Endothelial cell of umbilical vein (primary cell): Measurements from ENCODE around the gene TMEM87A. TPM values are rescaled to one million over a fixed set of nuclear protein-coding genes. Genes with fewer than 3 reads are reported as not detected.

Experiments used
- BruUV-seq: library from RNA; stranded (reverse); fragments of 400-500 nt; replicated peaks from 2 replicates; lab custom pipeline; 2021; lab: Mats Ljungman, UMichigan
- CTCF ChIA-PET: fragments of 300-600, 350-600 bp; sonication (Branson Sonifier 250); formaldehyde crosslinking; loops from one replicate; lab custom pipeline; 2021; ENCODE audit warnings: antibody characterized with exemption, inconsistent platforms; lab: Charles Lee
- POLR2A ChIA-PET: fragments of 300-600, 350-600 bp; sonication (Branson Sonifier 250); formaldehyde crosslinking; loops from one replicate; lab custom pipeline; 2021; ENCODE audit warnings: antibody characterized with exemption, inconsistent platforms; lab: Charles Lee
- DNase-seq: peaks from one replicate; pipeline ENCODE4 v3.0.0-alpha.2; 2011; ENCODE audit warnings: low read depth, low spot score
- FAIRE-seq: peaks from 2 replicates; lab custom pipeline; 2011; peaks lifted over from hg19 to GRCh38; lab: Jason Lieb, UNC
- H2AFZ ChIP-seq: 2 replicates; pipeline ENCODE4 v1.6.0; 2012; ENCODE audit warnings: low read depth, low read length, control low read depth, inconsistent platforms
- H3K27ac ChIP-seq: 2 replicates; pipeline ENCODE4 v1.5.1; 2011; ENCODE audit warnings: low read depth, mild to moderate bottlenecking, control low read depth, low read length, moderate library complexity; ENCODE audit not compliant: insufficient read depth
- H3K27me3 ChIP-seq, 2 experiments: 2 replicates each; pipeline versions ENCODE4 v1.6.0 to v1.6.1; 2011; ENCODE audit warnings: low read length in 2 of 2, mixed read lengths in 1 of 2; ENCODE audit not compliant: control insufficient read depth in 2 of 2, insufficient read depth in 2 of 2
- H3K36me3 ChIP-seq, 2 experiments: 2 replicates in 1 of 2; 3 replicates in 1 of 2; pipeline ENCODE4 v1.5.1; 2011; ENCODE audit warnings: low read length in 2 of 2, mild to moderate bottlenecking in 1 of 2, moderate library complexity in 1 of 2; ENCODE audit not compliant: control insufficient read depth in 2 of 2, insufficient read depth in 2 of 2; ENCODE audit errors: extremely low read depth in 1 of 2
- H3K4me1 ChIP-seq: 3 replicates; pipeline ENCODE4 v1.5.1; 2011; ENCODE audit warnings: mild to moderate bottlenecking, low read length; ENCODE audit not compliant: control insufficient read depth, insufficient read depth; ENCODE audit errors: extremely low read depth
- H3K4me2 ChIP-seq: 2 replicates; pipeline ENCODE4 v1.6.1; 2011; ENCODE audit warnings: low read length, control low read depth, mixed read lengths; ENCODE audit not compliant: insufficient read depth
- H3K4me3 ChIP-seq, 3 experiments: fragments of 200-600 bp in 1 of 3; sonication (generic), shearing (Covaris generic) in 1 of 3; replicated peaks in 1 of 3; 2 replicates each; pipeline ENCODE4 v1.5.1; 2011 to 2016; ENCODE audit warnings: control low read depth in 3 of 3, low read length in 3 of 3, mild to moderate bottlenecking in 2 of 3, inconsistent platforms in 1 of 3, low read depth in 1 of 3, moderate library complexity in 1 of 3; ENCODE audit not compliant: insufficient read depth in 1 of 3
- H3K79me2 ChIP-seq: 2 replicates; pipeline ENCODE4 v1.6.0; 2012; ENCODE audit warnings: low read length, inconsistent platforms; ENCODE audit not compliant: control insufficient read depth, insufficient read depth
- H3K9ac ChIP-seq: replicated peaks from 2 replicates; pipeline ENCODE3; 2011; ENCODE audit warnings: low read length, control low read depth; ENCODE audit not compliant: insufficient read depth; ENCODE audit errors: extremely low read depth
- H3K9me1 ChIP-seq: replicated peaks from 3 replicates; pipeline ENCODE4 v1.6.0; 2011; ENCODE audit warnings: mild to moderate bottlenecking, low read length; ENCODE audit not compliant: control insufficient read depth, insufficient read depth; ENCODE audit errors: extremely low read depth
- H3K9me3 ChIP-seq: replicated peaks from 2 replicates; pipeline ENCODE4 v1.5.1; 2012; ENCODE audit warnings: low read length, inconsistent platforms; ENCODE audit not compliant: control insufficient read depth, insufficient read depth
- H4K20me1 ChIP-seq: replicated peaks from 2 replicates; pipeline ENCODE3; 2011; ENCODE audit warnings: mild to moderate bottlenecking, low read length; ENCODE audit not compliant: control insufficient read depth, insufficient read depth; ENCODE audit errors: extremely low read depth
- CTCF ChIP-seq, 2 donors: IDR thresholded peaks; 1 replicate in 1 of 2; 2 replicates in 1 of 2; pipeline ENCODE4 v1.5.1; 2011; ENCODE audit warnings: low read length in 2 of 2, mild to moderate bottlenecking in 2 of 2, moderate library complexity in 2 of 2, control low read depth in 1 of 2, inconsistent platforms in 1 of 2, low read depth in 1 of 2; ENCODE audit not compliant: insufficient read depth in 1 of 2; ENCODE audit errors: extremely low read depth in 1 of 2
- EZH2 ChIP-seq: IDR thresholded peaks from 2 replicates; pipeline ENCODE4 v1.6.1; 2012; ENCODE audit warnings: borderline replicate concordance, low read depth, mild to moderate bottlenecking, moderate library complexity, low read length, inconsistent platforms; ENCODE audit not compliant: severe bottlenecking
- FOS ChIP-seq: IDR thresholded peaks from 2 replicates; pipeline ENCODE4 v1.6.1; 2011; ENCODE audit warnings: mild to moderate bottlenecking, low read length, moderate library complexity, borderline replicate concordance; ENCODE audit not compliant: insufficient read depth
- GATA2 ChIP-seq: IDR thresholded peaks from 2 replicates; pipeline ENCODE4 v1.7.0; 2011; ENCODE audit warnings: low read depth, mild to moderate bottlenecking, moderate library complexity, mixed read lengths, low read length; ENCODE audit not compliant: insufficient read length, insufficient read depth
- JUN ChIP-seq: IDR thresholded peaks from 2 replicates; pipeline ENCODE4 v1.6.1; 2011; ENCODE audit warnings: borderline replicate concordance, low read depth; ENCODE audit not compliant: insufficient read length, insufficient read depth
- MAX ChIP-seq: IDR thresholded peaks from 2 replicates; pipeline ENCODE4 v1.6.1; 2011; ENCODE audit not compliant: insufficient read depth, insufficient read length
- MYC ChIP-seq: IDR thresholded peaks from one replicate; pipeline ENCODE4 v1.6.1; 2011; ENCODE audit warnings: mild to moderate bottlenecking, low read depth, low read length
- POLR2A ChIP-seq: IDR thresholded peaks from 2 replicates; pipeline ENCODE4 v1.6.1; 2012; ENCODE audit warnings: low read depth, mild to moderate bottlenecking, control low read depth, low read length
- POLR2AphosphoS5 ChIP-seq: IDR thresholded peaks from 2 replicates; pipeline ENCODE4 v1.6.1; 2012; ENCODE audit warnings: low read depth, mild to moderate bottlenecking, control low read depth, low read length, moderate library complexity; ENCODE audit not compliant: insufficient read depth
- dilution Hi-C: fragments of 300-500 bp; cut with MboI; formaldehyde crosslinking; loops from one replicate; pipeline ENCODE4 v1.15.0; 2019; ENCODE audit warnings: low sequenced_read_pairs; ENCODE audit not compliant: extremely low pct_ligation_motif_present
- intact Hi-C: fragments of 100-400 bp; cut with micrococcal nuclease; formaldehyde crosslinking; loops from one replicate; pipeline ENCODE4 v1.10.0; 2022
- polyA plus RNA-seq, 4 experiments: library from polyadenylated mRNA; depleted of rRNA in 3 of 4; stranded (reverse) in 3 of 4; unstranded in 1 of 4; fragments of >200 nt; gene quantifications; 2 replicates each; pipeline versions ENCODE4 v1.2.1 to v1.2.3, GENCODE V29; 2011 to 2012; ENCODE audit warnings: missing spikeins in 1 of 4
- total RNA-seq: library from RNA; stranded (reverse); gene quantifications from 2 replicates; pipeline ENCODE4 v1.2.3, GENCODE V29; 2021

The TMEM87A gene
- total and polyA plus RNA-seq, 2 donors (not counting 3 experiments of a cell fraction or from before 2014, with no cell fraction given): 22.3 to 41.1 TPM

GRCh38 chr15:42182961-42183360 lies 90.3 kb downstream of the TMEM87A start:
- POLR2A ChIA-PET: no interaction called here
- H3K36me3 ChIP-seq: peaks cover 13 to 23% of the 10 kb centered on the region in 2 experiments
- CTCF ChIA-PET: no interaction called here
- no peak overlapping the region for H2AFZ ChIP-seq
- H3K4me3 ChIP-seq: no peak overlapping the region
- H4K20me1 ChIP-seq: no peaks in the 10 kb centered on the region
- H3K4me2 ChIP-seq: no peak overlapping the region
- H3K79me2 ChIP-seq: no peaks in the 10 kb centered on the region
- no peaks in the 10 kb centered on the region for H3K4me1 ChIP-seq
- no peaks in the 10 kb centered on the region for H3K9me1 ChIP-seq
- TF ChIP-seq GATA2 (no peak), EZH2 (no peak), MYC (no peak), CTCF (IDR thresholded peaks at IDR 0.05; ENCODE audit: extremely low read depth in 1 of 2, insufficient read depth in 1 of 2, low read depth in 1 of 2, low read length in 2 of 2) (no peak), MAX (no peak), POLR2A (no peak), POLR2AphosphoS5 (no peak), JUN (no peak), FOS (no peak)
- no TSS peak for BruUV-seq
- H3K27me3 ChIP-seq: no peaks in the 10 kb centered on the region
- dilution Hi-C loops: no loop called here
- no peak for FAIRE-seq
- intact Hi-C loops: no loop called here
- no peaks in the 10 kb centered on the region for H3K9me3 ChIP-seq
- no peak for DNase-seq
- no peak overlapping the region for H3K9ac ChIP-seq
- H3K27ac ChIP-seq: no peak overlapping the region
